Endothelial cell (in vitro differentiated cells): Measurements from ENCODE around the gene DOCK4. TPM values are rescaled to one million over a fixed set of nuclear protein-coding genes. Genes with fewer than 3 reads are reported as not detected.

ENCODE experiments used
- DNase-seq: peaks from one replicate; pipeline ENCODE4 v3.0.0; 2021; ENCODE audit warnings: low spot score
- H3K27ac Mint-ChIP-seq: one replicate; pipeline ENCODE4 v1.8.0; 2021; ENCODE audit warnings: mixed read lengths, inconsistent platforms; ENCODE audit not compliant: unreplicated experiment
- H3K27me3 Mint-ChIP-seq: one replicate; pipeline ENCODE4 v1.8.0; 2021; ENCODE audit warnings: mild to moderate bottlenecking, moderate library complexity, mixed read lengths, inconsistent platforms; ENCODE audit not compliant: unreplicated experiment
- H3K36me3 Mint-ChIP-seq: one replicate; pipeline ENCODE4 v1.8.0; 2021; ENCODE audit warnings: mild to moderate bottlenecking, low read depth, mixed read lengths, inconsistent platforms; ENCODE audit not compliant: unreplicated experiment
- H3K4me1 Mint-ChIP-seq: one replicate; pipeline ENCODE4 v1.8.0; 2021; ENCODE audit warnings: mild to moderate bottlenecking, mixed read lengths, inconsistent platforms; ENCODE audit not compliant: unreplicated experiment
- H3K4me3 Mint-ChIP-seq: one replicate; pipeline ENCODE4 v1.8.0; 2021; ENCODE audit warnings: mild to moderate bottlenecking, mixed read lengths, inconsistent platforms; ENCODE audit not compliant: unreplicated experiment
- H3K9me3 Mint-ChIP-seq: one replicate; pipeline ENCODE4 v1.8.0; 2021; ENCODE audit warnings: mixed read lengths, inconsistent platforms; ENCODE audit not compliant: unreplicated experiment
- CTCF ChIP-seq: fragments of 200-600 bp; sonication (generic); IDR thresholded peaks from one replicate; pipeline ENCODE4 v1.5.0; 2021; ENCODE audit warnings: antibody characterized with exemption; ENCODE audit not compliant: unreplicated experiment
- total RNA-seq: library from RNA; stranded (reverse); fragmentation: NEBNext Ultra II Directional; extraction: Animal tissue kit (Norgen Biotek cat#: 25700); gene quantifications from one replicate; pipeline ENCODE4 v1.2.1, GENCODE V29; 2021; ENCODE audit not compliant: unreplicated experiment

Gene DOCK4
- total RNA-seq, 1 donor from 2014 or later: 99.2 TPM

- H3K4me3 Mint-ChIP-seq: no peak overlapping the region
- H3K27me3 Mint-ChIP-seq: peaks cover 1% of the 10 kb centered on the region
- peaks cover 4% of the 10 kb centered on the region for H3K36me3 Mint-ChIP-seq
- no peak overlapping the region for H3K27ac Mint-ChIP-seq
- H3K9me3 Mint-ChIP-seq: no peaks in the 10 kb centered on the region
- DNase-seq: no peak
- peaks cover 44% of the 10 kb centered on the region for H3K4me1 Mint-ChIP-seq
- no peak for TF ChIP-seq CTCF
Measured at GRCh38 chr7:112136271-112137008, 69.8 kb downstream of the DOCK4 start.

GRCh38 chr7:112135815-112136214 is 70.4 kb downstream of the DOCK4 start:
- Mint-ChIP-seq H3K9me3 (no peaks in the 10 kb centered on the region), H3K4me1 (peaks cover 45% of the 10 kb centered on the region), H3K27me3 (peaks cover 1% of the 10 kb centered on the region), H3K36me3 (peaks cover 4% of the 10 kb centered on the region), H3K27ac (no peak overlapping the region), H3K4me3 (no peak overlapping the region)
- TF ChIP-seq CTCF: no peak
- no peak for DNase-seq

- Mint-ChIP-seq H3K27ac (no peak overlapping the region), H3K4me1 (peaks cover 51% of the 10 kb centered on the region), H3K9me3 (no peaks in the 10 kb centered on the region), H3K4me3 (no peak overlapping the region), H3K27me3 (peaks cover 4% of the 10 kb centered on the region), H3K36me3 (peaks cover 4% of the 10 kb centered on the region)
- no peak for TF ChIP-seq CTCF
- DNase-seq: no peak
Measured at GRCh38 chr7:112134039-112134438, 72.2 kb downstream of the DOCK4 start.

GRCh38 chr7:112133328-112133727 is 72.9 kb downstream of the DOCK4 start:
- H3K4me3 Mint-ChIP-seq: no peak overlapping the region
- no peaks in the 10 kb centered on the region for H3K9me3 Mint-ChIP-seq

More at GRCh38 chr7:112133328-112133727, 72.9 kb downstream of the DOCK4 start:
- Mint-ChIP-seq H3K27ac (peak overlapping the region; percentile 64), H3K27me3 (peaks cover 4% of the 10 kb centered on the region), H3K4me1 (peaks cover 55% of the 10 kb centered on the region), H3K36me3 (peaks cover 4% of the 10 kb centered on the region)
- no peak for DNase-seq
- TF ChIP-seq CTCF: no peak
